GM23338 (cell line): ENCODE data around the gene DHX29. TPM values are rescaled to one million over a fixed set of nuclear protein-coding genes. Genes with fewer than 3 reads are reported as not detected.

ENCODE experiments used
- ATAC-seq: fragments of 200-7000 bp; cut with Tn5 transposase; 3 replicates; pipeline ENCODE4 v1.9.1; 2020
- DNase-seq: peaks from one replicate; pipeline ENCODE4 v3.0.0-alpha.2; 2015; ENCODE audit warnings: low spot score
- H2AFZ ChIP-seq: fragments of 200-600 bp; sonication (generic); 2 replicates; pipeline ENCODE4 v1.8.0; 2016; ENCODE audit warnings: antibody characterized with exemption, mild to moderate bottlenecking, moderate library complexity
- H3F3A ChIP-seq: fragments of 200-600 bp; sonication (generic); replicated peaks from 2 replicates; pipeline ENCODE4 v1.8.0; 2017; ENCODE audit warnings: antibody characterized with exemption, mixed run types, low read depth
- H3K27ac ChIP-seq: fragments of 200-600 bp; sonication (generic); 2 replicates; pipeline ENCODE4 v1.6.1; 2016; ENCODE audit warnings: low read depth
- H3K27me3 ChIP-seq: fragments of 200-600 bp; sonication (generic); 2 replicates; pipeline ENCODE4 v1.8.0; 2016; ENCODE audit warnings: mild to moderate bottlenecking, mixed run types, moderate library complexity; ENCODE audit not compliant: insufficient read depth
- H3K36me3 ChIP-seq: fragments of 200-600 bp; sonication (generic); 2 replicates; pipeline ENCODE4 v1.8.0; 2016; ENCODE audit warnings: mild to moderate bottlenecking; ENCODE audit not compliant: insufficient read depth
- H3K4me1 ChIP-seq: fragments of 200-600 bp; sonication (generic); 2 replicates; pipeline ENCODE4 v1.8.0; 2016; ENCODE audit warnings: mild to moderate bottlenecking, moderate library complexity; ENCODE audit not compliant: insufficient read depth
- H3K4me2 ChIP-seq: fragments of 200-600 bp; sonication (generic); 2 replicates; pipeline ENCODE4 v1.7.1; 2017; ENCODE audit warnings: mixed run types
- H3K4me3 ChIP-seq: fragments of 200-600 bp; sonication (generic); 2 replicates; pipeline ENCODE4 v1.6.1; 2016; ENCODE audit warnings: mixed run types
- H3K79me2 ChIP-seq: fragments of 200-600 bp; sonication (generic); replicated peaks from 2 replicates; pipeline ENCODE4 v1.8.0; 2017; ENCODE audit warnings: mild to moderate bottlenecking; ENCODE audit not compliant: insufficient read depth
- H3K9me2 ChIP-seq: fragments of 200-600 bp; sonication (generic); 2 replicates; pipeline ENCODE4 v1.8.0; 2017; ENCODE audit not compliant: insufficient read depth
- H4K20me1 ChIP-seq: fragments of 200-600 bp; sonication (generic); replicated peaks from 2 replicates; pipeline ENCODE4 v1.8.0; 2017; ENCODE audit warnings: mild to moderate bottlenecking; ENCODE audit not compliant: insufficient read depth
- H3K27ac Mint-ChIP-seq: 2 replicates; pipeline ENCODE4 v1.8.0; 2020; ENCODE audit warnings: inconsistent platforms, mild to moderate bottlenecking, moderate library complexity, mixed read lengths
- H3K27me3 Mint-ChIP-seq: 3 replicates; pipeline ENCODE4 v1.8.0; 2022; ENCODE audit warnings: low read depth, mild to moderate bottlenecking, moderate library complexity, mixed read lengths, inconsistent platforms; ENCODE audit not compliant: insufficient read depth, poor library complexity
- H3K36me3 Mint-ChIP-seq: 3 replicates; pipeline ENCODE4 v1.8.0; 2021; ENCODE audit warnings: low read depth, mild to moderate bottlenecking, inconsistent platforms, moderate library complexity, mixed read lengths
- H3K4me1 Mint-ChIP-seq: 3 replicates; pipeline ENCODE4 v1.8.0; 2020; ENCODE audit warnings: mild to moderate bottlenecking, inconsistent platforms, mixed read lengths
- H3K4me3 Mint-ChIP-seq: 3 replicates; pipeline ENCODE4 v1.8.0; 2021; ENCODE audit warnings: moderate library complexity, mild to moderate bottlenecking, inconsistent platforms, mixed read lengths
- H3K9me3 Mint-ChIP-seq: 3 replicates; pipeline ENCODE4 v1.8.0; 2020; ENCODE audit warnings: moderate library complexity, mild to moderate bottlenecking, inconsistent platforms, mixed read lengths
- JUNB ChIP-seq: IDR thresholded peaks from one replicate; pipeline ENCODE4 v1.6.1; 2016; ENCODE audit warnings: antibody characterized with exemption; ENCODE audit not compliant: unreplicated experiment
- POLR2AphosphoS5 ChIP-seq: IDR thresholded peaks from 2 replicates; pipeline ENCODE4 v1.6.1; 2016; ENCODE audit warnings: antibody characterized with exemption, low read depth
- STAT1 ChIP-seq: IDR thresholded peaks from one replicate; pipeline ENCODE4 v1.6.1; 2016; ENCODE audit warnings: antibody characterized with exemption; ENCODE audit not compliant: unreplicated experiment
- ZNF331 ChIP-seq: fragments of 250-450 bp; sonication (Bioruptor Pico); IDR thresholded peaks from 2 replicates; pipeline ENCODE4 v1.5.0; 2020; ENCODE audit warnings: low read depth, mild to moderate bottlenecking, moderate library complexity
- polyA plus RNA-seq: library from polyadenylated mRNA; unstranded; fragments of >200 nt; fragmentation: Nextera tagmentation; extraction: Ambion mirVana; gene quantifications from 2 replicates; pipeline ENCODE4 v1.2.1, GENCODE V29; 2016
- total RNA-seq: library from RNA; depleted of rRNA; stranded (reverse); fragments of >200 nt; shearing (Covaris generic); gene quantifications from 2 replicates; pipeline ENCODE4 v1.2.3, GENCODE V29; 2014
- TF ChIP-seq, protein P1 (sequence below): fragments of 250-450 bp; sonication (Bioruptor Pico); IDR thresholded peaks from 2 replicates; pipeline ENCODE4 v1.5.0; 2020; ENCODE audit warnings: mild to moderate bottlenecking, moderate library complexity
- TF ChIP-seq, protein P2 (sequence below): IDR thresholded peaks from one replicate; pipeline ENCODE4 v1.6.1; 2018; ENCODE audit warnings: antibody characterized with exemption; ENCODE audit not compliant: unreplicated experiment

Gene DHX29
- total and polyA plus RNA-seq, 2 experiments from 2014 or later = 34.6 to 137 TPM

DNA sequence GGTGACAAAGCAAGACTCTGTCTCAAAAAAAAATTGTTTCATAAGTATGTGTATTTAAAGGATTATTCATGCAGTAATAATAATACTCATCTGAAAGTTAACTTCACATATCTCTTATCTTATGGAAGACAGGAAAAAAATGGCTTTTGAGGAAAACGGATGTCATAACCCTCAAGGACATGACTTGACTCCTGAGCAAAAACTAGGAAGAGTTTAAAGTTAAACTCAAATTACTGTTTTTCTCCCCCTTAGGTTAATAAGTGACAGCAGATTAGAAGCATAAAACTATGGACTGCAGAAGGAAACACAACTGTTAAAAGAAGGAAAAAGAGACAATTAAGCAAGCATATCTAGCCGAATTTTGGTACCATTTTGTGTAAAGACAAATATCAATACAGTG, 16.5 kb downstream of the DHX29 start (continued):
- TF ChIP-seq, protein P1, sequence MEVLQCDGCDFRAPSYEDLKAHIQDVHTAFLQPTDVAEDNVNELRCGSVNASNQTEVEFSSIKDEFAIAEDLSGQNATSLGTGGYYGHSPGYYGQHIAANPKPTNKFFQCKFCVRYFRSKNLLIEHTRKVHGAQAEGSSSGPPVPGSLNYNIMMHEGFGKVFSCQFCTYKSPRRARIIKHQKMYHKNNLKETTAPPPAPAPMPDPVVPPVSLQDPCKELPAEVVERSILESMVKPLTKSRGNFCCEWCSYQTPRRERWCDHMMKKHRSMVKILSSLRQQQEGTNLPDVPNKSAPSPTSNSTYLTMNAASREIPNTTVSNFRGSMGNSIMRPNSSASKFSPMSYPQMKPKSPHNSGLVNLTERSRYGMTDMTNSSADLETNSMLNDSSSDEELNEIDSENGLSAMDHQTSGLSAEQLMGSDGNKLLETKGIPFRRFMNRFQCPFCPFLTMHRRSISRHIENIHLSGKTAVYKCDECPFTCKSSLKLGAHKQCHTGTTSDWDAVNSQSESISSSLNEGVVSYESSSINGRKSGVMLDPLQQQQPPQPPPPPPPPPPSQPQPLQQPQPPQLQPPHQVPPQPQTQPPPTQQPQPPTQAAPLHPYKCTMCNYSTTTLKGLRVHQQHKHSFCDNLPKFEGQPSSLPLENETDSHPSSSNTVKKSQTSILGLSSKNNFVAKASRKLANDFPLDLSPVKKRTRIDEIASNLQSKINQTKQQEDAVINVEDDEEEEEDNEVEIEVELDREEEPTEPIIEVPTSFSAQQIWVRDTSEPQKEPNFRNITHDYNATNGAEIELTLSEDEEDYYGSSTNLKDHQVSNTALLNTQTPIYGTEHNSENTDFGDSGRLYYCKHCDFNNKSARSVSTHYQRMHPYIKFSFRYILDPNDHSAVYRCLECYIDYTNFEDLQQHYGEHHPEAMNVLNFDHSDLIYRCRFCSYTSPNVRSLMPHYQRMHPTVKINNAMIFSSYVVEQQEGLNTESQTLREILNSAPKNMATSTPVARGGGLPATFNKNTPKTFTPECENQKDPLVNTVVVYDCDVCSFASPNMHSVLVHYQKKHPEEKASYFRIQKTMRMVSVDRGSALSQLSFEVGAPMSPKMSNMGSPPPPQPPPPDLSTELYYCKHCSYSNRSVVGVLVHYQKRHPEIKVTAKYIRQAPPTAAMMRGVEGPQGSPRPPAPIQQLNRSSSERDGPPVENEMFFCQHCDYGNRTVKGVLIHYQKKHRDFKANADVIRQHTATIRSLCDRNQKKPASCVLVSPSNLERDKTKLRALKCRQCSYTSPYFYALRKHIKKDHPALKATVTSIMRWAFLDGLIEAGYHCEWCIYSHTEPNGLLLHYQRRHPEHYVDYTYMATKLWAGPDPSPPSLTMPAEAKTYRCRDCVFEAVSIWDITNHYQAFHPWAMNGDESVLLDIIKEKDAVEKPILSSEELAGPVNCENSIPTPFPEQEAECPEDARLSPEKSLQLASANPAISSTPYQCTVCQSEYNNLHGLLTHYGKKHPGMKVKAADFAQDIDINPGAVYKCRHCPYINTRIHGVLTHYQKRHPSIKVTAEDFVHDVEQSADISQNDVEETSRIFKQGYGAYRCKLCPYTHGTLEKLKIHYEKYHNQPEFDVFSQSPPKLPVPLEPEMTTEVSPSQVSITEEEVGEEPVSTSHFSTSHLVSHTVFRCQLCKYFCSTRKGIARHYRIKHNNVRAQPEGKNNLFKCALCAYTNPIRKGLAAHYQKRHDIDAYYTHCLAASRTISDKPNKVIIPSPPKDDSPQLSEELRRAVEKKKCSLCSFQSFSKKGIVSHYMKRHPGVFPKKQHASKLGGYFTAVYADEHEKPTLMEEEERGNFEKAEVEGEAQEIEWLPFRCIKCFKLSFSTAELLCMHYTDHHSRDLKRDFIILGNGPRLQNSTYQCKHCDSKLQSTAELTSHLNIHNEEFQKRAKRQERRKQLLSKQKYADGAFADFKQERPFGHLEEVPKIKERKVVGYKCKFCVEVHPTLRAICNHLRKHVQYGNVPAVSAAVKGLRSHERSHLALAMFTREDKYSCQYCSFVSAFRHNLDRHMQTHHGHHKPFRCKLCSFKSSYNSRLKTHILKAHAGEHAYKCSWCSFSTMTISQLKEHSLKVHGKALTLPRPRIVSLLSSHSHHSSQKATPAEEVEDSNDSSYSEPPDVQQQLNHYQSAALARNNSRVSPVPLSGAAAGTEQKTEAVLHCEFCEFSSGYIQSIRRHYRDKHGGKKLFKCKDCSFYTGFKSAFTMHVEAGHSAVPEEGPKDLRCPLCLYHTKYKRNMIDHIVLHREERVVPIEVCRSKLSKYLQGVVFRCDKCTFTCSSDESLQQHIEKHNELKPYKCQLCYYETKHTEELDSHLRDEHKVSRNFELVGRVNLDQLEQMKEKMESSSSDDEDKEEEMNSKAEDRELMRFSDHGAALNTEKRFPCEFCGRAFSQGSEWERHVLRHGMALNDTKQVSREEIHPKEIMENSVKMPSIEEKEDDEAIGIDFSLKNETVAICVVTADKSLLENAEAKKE (CRISPR knock-in tag) = no peak
- TF ChIP-seq, protein P2, sequence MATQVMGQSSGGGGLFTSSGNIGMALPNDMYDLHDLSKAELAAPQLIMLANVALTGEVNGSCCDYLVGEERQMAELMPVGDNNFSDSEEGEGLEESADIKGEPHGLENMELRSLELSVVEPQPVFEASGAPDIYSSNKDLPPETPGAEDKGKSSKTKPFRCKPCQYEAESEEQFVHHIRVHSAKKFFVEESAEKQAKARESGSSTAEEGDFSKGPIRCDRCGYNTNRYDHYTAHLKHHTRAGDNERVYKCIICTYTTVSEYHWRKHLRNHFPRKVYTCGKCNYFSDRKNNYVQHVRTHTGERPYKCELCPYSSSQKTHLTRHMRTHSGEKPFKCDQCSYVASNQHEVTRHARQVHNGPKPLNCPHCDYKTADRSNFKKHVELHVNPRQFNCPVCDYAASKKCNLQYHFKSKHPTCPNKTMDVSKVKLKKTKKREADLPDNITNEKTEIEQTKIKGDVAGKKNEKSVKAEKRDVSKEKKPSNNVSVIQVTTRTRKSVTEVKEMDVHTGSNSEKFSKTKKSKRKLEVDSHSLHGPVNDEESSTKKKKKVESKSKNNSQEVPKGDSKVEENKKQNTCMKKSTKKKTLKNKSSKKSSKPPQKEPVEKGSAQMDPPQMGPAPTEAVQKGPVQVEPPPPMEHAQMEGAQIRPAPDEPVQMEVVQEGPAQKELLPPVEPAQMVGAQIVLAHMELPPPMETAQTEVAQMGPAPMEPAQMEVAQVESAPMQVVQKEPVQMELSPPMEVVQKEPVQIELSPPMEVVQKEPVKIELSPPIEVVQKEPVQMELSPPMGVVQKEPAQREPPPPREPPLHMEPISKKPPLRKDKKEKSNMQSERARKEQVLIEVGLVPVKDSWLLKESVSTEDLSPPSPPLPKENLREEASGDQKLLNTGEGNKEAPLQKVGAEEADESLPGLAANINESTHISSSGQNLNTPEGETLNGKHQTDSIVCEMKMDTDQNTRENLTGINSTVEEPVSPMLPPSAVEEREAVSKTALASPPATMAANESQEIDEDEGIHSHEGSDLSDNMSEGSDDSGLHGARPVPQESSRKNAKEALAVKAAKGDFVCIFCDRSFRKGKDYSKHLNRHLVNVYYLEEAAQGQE = no peak

GRCh38 chr5:55289808-55290207, 17.7 kb downstream of the DHX29 start:
- peaks cover 29% of the 10 kb centered on the region for H3K36me3 ChIP-seq
- H2AFZ ChIP-seq = no peak overlapping the region
- no peaks in the 10 kb centered on the region for H3K27me3 ChIP-seq
- DNase-seq (no peak), ATAC-seq (no peak)
- H3K79me2 ChIP-seq = no peaks in the 10 kb centered on the region
- TF ChIP-seq STAT1 = no peak
- no peak for TF ChIP-seq JUNB
- TF ChIP-seq POLR2AphosphoS5 = no peak
- no peak for TF ChIP-seq ZNF331 (CRISPR knock-in tag)
- H3K4me3 Mint-ChIP-seq = no peak overlapping the region
- H3K27ac Mint-ChIP-seq = no peak overlapping the region
- no peaks in the 10 kb centered on the region for H3K4me1 Mint-ChIP-seq
- H3K4me2 ChIP-seq = no peak overlapping the region
- no peaks in the 10 kb centered on the region for H3K9me3 Mint-ChIP-seq
- H3K36me3 Mint-ChIP-seq = peaks cover 32% of the 10 kb centered on the region
- no peaks in the 10 kb centered on the region for H3K4me1 ChIP-seq
- no peaks in the 10 kb centered on the region for H4K20me1 ChIP-seq
- no peaks in the 10 kb centered on the region for H3F3A ChIP-seq
- no peak overlapping the region for H3K4me3 ChIP-seq
- H3K27ac ChIP-seq = no peak overlapping the region
- no peaks in the 10 kb centered on the region for H3K9me2 ChIP-seq
- H3K27me3 Mint-ChIP-seq = no peaks in the 10 kb centered on the region
